Neural cell (in vitro differentiated cells): Measurements from ENCODE around the gene PTPRD. TPM values are rescaled to one million over a fixed set of nuclear protein-coding genes. Genes with fewer than 3 reads are reported as not detected.

ENCODE experiments used
- H2AFZ ChIP-seq: fragments of 200-600, 300-800 bp; sonication (generic), shearing (Covaris generic); 2 replicates; pipeline ENCODE4 v1.6.0; 2014; ENCODE audit warnings: low read depth, mild to moderate bottlenecking, antibody characterized with exemption, low read length, moderate library complexity
- H3F3A ChIP-seq: fragments of 200-600 bp; shearing (Covaris generic); 2 replicates; pipeline ENCODE4 v1.6.1; 2016; ENCODE audit warnings: mild to moderate bottlenecking, moderate library complexity, mixed read lengths, antibody characterized with exemption, low read length; ENCODE audit not compliant: insufficient read depth, poor library complexity, severe bottlenecking
- H3K27ac ChIP-seq: fragments of 200-600, 300-800 bp; sonication (generic), shearing (Covaris generic); 2 replicates; pipeline ENCODE4 v1.5.1; 2014; ENCODE audit warnings: mild to moderate bottlenecking, low read length, moderate library complexity
- H3K27me3 ChIP-seq: fragments of 300-800, 200-600 bp; sonication (generic), shearing (Covaris generic); 2 replicates; pipeline ENCODE4 v1.6.0; 2014; ENCODE audit warnings: mild to moderate bottlenecking, low read depth, low read length, moderate library complexity; ENCODE audit not compliant: insufficient read depth
- H3K36me3 ChIP-seq: fragments of 300-800, 200-600 bp; sonication (generic), shearing (Covaris generic); 2 replicates; pipeline ENCODE4 v1.5.1; 2014; ENCODE audit warnings: mild to moderate bottlenecking, antibody characterized with exemption, low read length, moderate library complexity; ENCODE audit not compliant: insufficient read depth
- H3K4me2 ChIP-seq: fragments of 300-800, 200-600 bp; sonication (generic), shearing (Covaris generic); 2 replicates; pipeline ENCODE4 v1.6.0; 2014; ENCODE audit warnings: mild to moderate bottlenecking, low read length
- H3K4me3 ChIP-seq: fragments of 300-800, 200-600 bp; sonication (generic), shearing (Covaris generic); 2 replicates; pipeline ENCODE4 v1.5.1; 2014; ENCODE audit warnings: mild to moderate bottlenecking, low read length, moderate library complexity
- H3K79me2 ChIP-seq: fragments of 200-600 bp; shearing (Covaris generic); replicated peaks from 2 replicates; pipeline ENCODE4 v1.6.0; 2014; ENCODE audit warnings: mild to moderate bottlenecking, low read length, moderate library complexity; ENCODE audit not compliant: insufficient read depth
- H3K9ac ChIP-seq: fragments of 300-800, 200-600 bp; sonication (generic), shearing (Covaris generic); 2 replicates; pipeline ENCODE4 v1.6.1; 2016; ENCODE audit warnings: mild to moderate bottlenecking, low read length, mixed read lengths
- H3K9me2 ChIP-seq: fragments of 200-600 bp; shearing (Covaris generic); 2 replicates; pipeline ENCODE4 v1.6.1; 2016; ENCODE audit warnings: mild to moderate bottlenecking, low read length, mixed read lengths; ENCODE audit not compliant: insufficient read depth
- H3K9me3 ChIP-seq: fragments of 200-600, 300-800 bp; sonication (generic), shearing (Covaris generic); 2 replicates; pipeline ENCODE4 v1.6.1; 2016; ENCODE audit warnings: mild to moderate bottlenecking, mixed run types, low read length, moderate library complexity, mixed read lengths
- H4K20me1 ChIP-seq: fragments of 200-600 bp; shearing (Covaris generic); 2 replicates; pipeline ENCODE4 v1.6.1; 2016; ENCODE audit warnings: mild to moderate bottlenecking, mixed run types; ENCODE audit not compliant: insufficient read depth
- EP300 ChIP-seq: fragments of 450-650 bp; conservative IDR thresholded peaks from 2 replicates; pipeline ENCODE4 v1.6.1; 2014; ENCODE audit warnings: antibody characterized with exemption, mild to moderate bottlenecking, moderate library complexity; ENCODE audit not compliant: poor library complexity, severe bottlenecking
- EZH2 ChIP-seq: fragments of 200-600, 300-800 bp; shearing (Covaris generic), sonication (generic); IDR thresholded peaks from 2 replicates; pipeline ENCODE4 v1.6.1; 2014; ENCODE audit warnings: antibody characterized with exemption, low read length, borderline replicate concordance, mild to moderate bottlenecking; ENCODE audit not compliant: insufficient read depth, poor library complexity, severe bottlenecking
- MXI1 ChIP-seq: fragments of 450-650 bp; conservative IDR thresholded peaks from 2 replicates; pipeline ENCODE4 v1.6.1; 2014; ENCODE audit warnings: antibody characterized with exemption, mild to moderate bottlenecking; ENCODE audit not compliant: poor library complexity, severe bottlenecking
- POLR2AphosphoS5 ChIP-seq: IDR thresholded peaks from 2 replicates; pipeline ENCODE4 v1.6.1; 2012
- RAD21 ChIP-seq: fragments of 450-650 bp; conservative IDR thresholded peaks from 2 replicates; pipeline ENCODE4 v1.6.1; 2014; ENCODE audit warnings: antibody characterized with exemption, mild to moderate bottlenecking, moderate library complexity
- SMC3 ChIP-seq: fragments of 450-650 bp; conservative IDR thresholded peaks from 2 replicates; pipeline ENCODE4 v1.6.1; 2014; ENCODE audit warnings: antibody characterized with exemption, mild to moderate bottlenecking, moderate library complexity; ENCODE audit not compliant: poor library complexity
- TAF1 ChIP-seq: IDR thresholded peaks from 2 replicates; pipeline ENCODE4 v1.6.1; 2012; ENCODE audit warnings: low read depth
- polyA plus RNA-seq: library from polyadenylated mRNA; depleted of rRNA; stranded (reverse); fragments of >200 nt; gene quantifications from 2 replicates; pipeline ENCODE4 v1.2.3, GENCODE V29; 2014
- TF ChIP-seq, protein P1 (sequence below): fragments of 450-650 bp; IDR thresholded peaks from 2 replicates; pipeline ENCODE4 v1.5.1; 2014; ENCODE audit warnings: antibody characterized with exemption, mild to moderate bottlenecking, moderate library complexity; ENCODE audit not compliant: poor library complexity, severe bottlenecking
- TF ChIP-seq, protein P2 (sequence below): IDR thresholded peaks from 2 replicates; pipeline ENCODE4 v1.6.1; 2012; ENCODE audit warnings: borderline replicate concordance

PTPRD gene
- polyA plus RNA-seq, 1 donor from 2014 or later: 143 TPM

DNA sequence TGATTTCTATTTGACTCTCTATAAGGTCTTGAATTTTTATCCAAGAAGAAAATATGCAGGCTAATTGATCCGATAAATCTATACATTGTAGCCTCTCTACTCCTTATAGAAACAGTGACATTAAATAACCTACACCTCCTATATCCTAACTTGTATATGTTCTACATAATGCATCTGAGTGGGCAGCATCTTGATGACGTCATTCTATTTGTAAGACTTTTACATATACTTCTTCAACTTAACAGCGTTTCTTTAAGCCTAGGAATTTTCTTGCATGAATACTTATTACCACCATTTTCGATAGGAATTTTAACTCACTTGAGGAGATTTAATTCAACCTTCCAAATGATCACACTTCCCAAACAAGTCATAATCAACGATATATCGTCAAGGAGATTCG is 869.0 kb downstream of the PTPRD start:
- Histone ChIP-seq H4K20me1 (no peaks in the 10 kb centered on the region), H3K27me3 (no peaks in the 10 kb centered on the region), H3K4me3 (no peak overlapping the region), H3K9ac (no peak overlapping the region), H2AFZ (no peak overlapping the region), H3K79me2 (no peaks in the 10 kb centered on the region), H3K36me3 (no peaks in the 10 kb centered on the region), H3K27ac (no peak overlapping the region), H3K4me2 (no peak overlapping the region), H3F3A (no peaks in the 10 kb centered on the region), H3K9me3 (no peaks in the 10 kb centered on the region), H3K9me2 (no peaks in the 10 kb centered on the region)
- no peak for TF ChIP-seq TAF1
- TF ChIP-seq MXI1: no peak
- no peak for TF ChIP-seq RAD21
- TF ChIP-seq, protein P1, sequence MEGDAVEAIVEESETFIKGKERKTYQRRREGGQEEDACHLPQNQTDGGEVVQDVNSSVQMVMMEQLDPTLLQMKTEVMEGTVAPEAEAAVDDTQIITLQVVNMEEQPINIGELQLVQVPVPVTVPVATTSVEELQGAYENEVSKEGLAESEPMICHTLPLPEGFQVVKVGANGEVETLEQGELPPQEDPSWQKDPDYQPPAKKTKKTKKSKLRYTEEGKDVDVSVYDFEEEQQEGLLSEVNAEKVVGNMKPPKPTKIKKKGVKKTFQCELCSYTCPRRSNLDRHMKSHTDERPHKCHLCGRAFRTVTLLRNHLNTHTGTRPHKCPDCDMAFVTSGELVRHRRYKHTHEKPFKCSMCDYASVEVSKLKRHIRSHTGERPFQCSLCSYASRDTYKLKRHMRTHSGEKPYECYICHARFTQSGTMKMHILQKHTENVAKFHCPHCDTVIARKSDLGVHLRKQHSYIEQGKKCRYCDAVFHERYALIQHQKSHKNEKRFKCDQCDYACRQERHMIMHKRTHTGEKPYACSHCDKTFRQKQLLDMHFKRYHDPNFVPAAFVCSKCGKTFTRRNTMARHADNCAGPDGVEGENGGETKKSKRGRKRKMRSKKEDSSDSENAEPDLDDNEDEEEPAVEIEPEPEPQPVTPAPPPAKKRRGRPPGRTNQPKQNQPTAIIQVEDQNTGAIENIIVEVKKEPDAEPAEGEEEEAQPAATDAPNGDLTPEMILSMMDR: no peak
- TF ChIP-seq SMC3: no peak
- no peak for TF ChIP-seq EZH2
- TF ChIP-seq, protein P2, sequence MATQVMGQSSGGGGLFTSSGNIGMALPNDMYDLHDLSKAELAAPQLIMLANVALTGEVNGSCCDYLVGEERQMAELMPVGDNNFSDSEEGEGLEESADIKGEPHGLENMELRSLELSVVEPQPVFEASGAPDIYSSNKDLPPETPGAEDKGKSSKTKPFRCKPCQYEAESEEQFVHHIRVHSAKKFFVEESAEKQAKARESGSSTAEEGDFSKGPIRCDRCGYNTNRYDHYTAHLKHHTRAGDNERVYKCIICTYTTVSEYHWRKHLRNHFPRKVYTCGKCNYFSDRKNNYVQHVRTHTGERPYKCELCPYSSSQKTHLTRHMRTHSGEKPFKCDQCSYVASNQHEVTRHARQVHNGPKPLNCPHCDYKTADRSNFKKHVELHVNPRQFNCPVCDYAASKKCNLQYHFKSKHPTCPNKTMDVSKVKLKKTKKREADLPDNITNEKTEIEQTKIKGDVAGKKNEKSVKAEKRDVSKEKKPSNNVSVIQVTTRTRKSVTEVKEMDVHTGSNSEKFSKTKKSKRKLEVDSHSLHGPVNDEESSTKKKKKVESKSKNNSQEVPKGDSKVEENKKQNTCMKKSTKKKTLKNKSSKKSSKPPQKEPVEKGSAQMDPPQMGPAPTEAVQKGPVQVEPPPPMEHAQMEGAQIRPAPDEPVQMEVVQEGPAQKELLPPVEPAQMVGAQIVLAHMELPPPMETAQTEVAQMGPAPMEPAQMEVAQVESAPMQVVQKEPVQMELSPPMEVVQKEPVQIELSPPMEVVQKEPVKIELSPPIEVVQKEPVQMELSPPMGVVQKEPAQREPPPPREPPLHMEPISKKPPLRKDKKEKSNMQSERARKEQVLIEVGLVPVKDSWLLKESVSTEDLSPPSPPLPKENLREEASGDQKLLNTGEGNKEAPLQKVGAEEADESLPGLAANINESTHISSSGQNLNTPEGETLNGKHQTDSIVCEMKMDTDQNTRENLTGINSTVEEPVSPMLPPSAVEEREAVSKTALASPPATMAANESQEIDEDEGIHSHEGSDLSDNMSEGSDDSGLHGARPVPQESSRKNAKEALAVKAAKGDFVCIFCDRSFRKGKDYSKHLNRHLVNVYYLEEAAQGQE: no peak
- TF ChIP-seq EP300: no peak
- no peak for TF ChIP-seq POLR2AphosphoS5

DNA sequence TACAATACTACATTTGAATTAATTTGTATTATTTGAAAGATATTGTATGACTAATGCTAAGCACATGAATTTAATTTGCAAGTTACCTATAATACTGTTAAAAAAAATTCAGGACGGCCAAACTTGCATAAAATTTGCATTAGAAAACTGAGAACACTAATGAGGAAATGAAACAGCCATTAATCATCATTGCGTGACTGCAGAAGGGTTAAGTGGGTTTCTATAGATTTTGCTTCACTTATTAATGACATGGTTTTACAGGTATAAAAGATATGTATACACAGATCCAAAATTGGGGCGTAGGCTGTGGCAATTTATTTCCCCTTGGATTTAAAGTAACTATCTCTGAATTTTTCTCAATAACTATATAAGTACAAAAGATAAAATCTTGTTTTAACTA is 882.6 kb downstream of the PTPRD start:
- TF ChIP-seq EZH2: no peak
- TF ChIP-seq, protein P2: no peak
- no peak for TF ChIP-seq MXI1
- no peaks in the 10 kb centered on the region for H3F3A ChIP-seq
- H3K79me2 ChIP-seq: no peaks in the 10 kb centered on the region
- H4K20me1 ChIP-seq: no peaks in the 10 kb centered on the region
- no peaks in the 10 kb centered on the region for H3K36me3 ChIP-seq
- H3K4me3 ChIP-seq: no peak overlapping the region
- no peak overlapping the region for H2AFZ ChIP-seq
- H3K9ac ChIP-seq: no peak overlapping the region
- no peaks in the 10 kb centered on the region for H3K27me3 ChIP-seq
- no peak overlapping the region for H3K4me2 ChIP-seq
- H3K9me3 ChIP-seq: no peaks in the 10 kb centered on the region
- H3K9me2 ChIP-seq: no peaks in the 10 kb centered on the region
- no peak overlapping the region for H3K27ac ChIP-seq
